ENCODE data around the gene ZNF80. TPM values are rescaled to one million over a fixed set of nuclear protein-coding genes. Genes with fewer than 3 reads are reported as not detected.

ZNF80 gene
- polyA plus RNA-seq, 3 donors, result not detected

DNA sequence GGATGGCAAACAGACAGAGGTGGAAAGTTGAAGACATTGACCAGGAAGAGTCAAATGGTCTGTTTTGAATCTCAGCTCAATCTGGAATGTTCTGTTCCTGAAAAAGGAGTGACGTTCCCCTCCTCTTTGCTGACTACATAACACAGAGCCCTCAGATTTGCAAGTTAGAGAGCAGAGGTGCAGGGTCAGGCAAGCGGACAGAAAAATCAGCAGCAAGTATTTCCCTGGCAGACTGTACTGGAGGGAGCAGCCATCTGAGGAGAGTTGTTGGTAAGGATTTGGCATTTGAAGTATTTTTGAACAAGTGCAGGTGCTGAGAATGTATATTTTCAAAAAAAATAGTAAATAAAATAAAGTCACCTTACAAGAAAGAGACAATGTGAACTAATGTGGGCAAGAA lies 17.6 kb downstream of the ZNF80 start:
- Histone ChIP-seq H4K20me1 (ENCODE audit: insufficient read depth, low read length) (no peaks in the 10 kb centered on the region), H3K4me2 (replicated peaks; ENCODE audit: extremely low read depth, low read length, poor library complexity, severe bottlenecking) (no peak overlapping the region), H3K27me3 (ENCODE audit: control insufficient read depth in 2 of 2, insufficient read depth in 2 of 2, low read length in 2 of 2) (peaks cover 0 to 3% of the 10 kb centered on the region in 2 donors), H3K27ac (ENCODE audit: low read depth in 1 of 2, low read length in 2 of 2) (no peak overlapping the region), H2AFZ (ENCODE audit: insufficient read depth, low read depth, low read length, poor library complexity, severe bottlenecking) (no peak overlapping the region), H3K79me2 (ENCODE audit: insufficient read depth, low read length) (no peaks in the 10 kb centered on the region), H3K36me3 (replicated peaks in 1 of 2; ENCODE audit: control insufficient read depth in 1 of 2, insufficient read depth in 2 of 2, low read length in 2 of 2) (no peaks in the 10 kb centered on the region), H3K4me1 (ENCODE audit: control insufficient read depth in 1 of 2, insufficient read depth in 2 of 2, low read length in 2 of 2) (no peaks in the 10 kb centered on the region), H3K9ac (ENCODE audit: insufficient read depth, low read length, poor library complexity, severe bottlenecking) (no peak overlapping the region), H3K9me3 (replicated peaks in 1 of 2; ENCODE audit: control insufficient read depth in 1 of 2, insufficient read depth in 1 of 2, low read length in 2 of 2) (peaks cover 0 to 3% of the 10 kb centered on the region in 2 donors), H3K4me3 (replicated peaks in 1 of 3; ENCODE audit: low read depth in 2 of 3, low read length in 3 of 3) (no peak overlapping the region)
- H3K36me3 Mint-ChIP-seq, result no peaks in the 10 kb centered on the region
- peaks cover 1 to 3% (median 2%) of the 10 kb centered on the region in 3 donors for H3K27me3 Mint-ChIP-seq (ENCODE audit: low read depth in 3 of 3)
- H3K4me3 Mint-ChIP-seq, result no peak overlapping the region
- peak overlapping the region in 1 of 7 donors; percentile 33 for H3K27ac Mint-ChIP-seq
- intact Hi-C loops (cut with micrococcal nuclease), result no loop called here
- WGBS (ENCODE audit: insufficient coverage), result 80% methylated on average over 1 of the region's 2 CpGs
- H3K9me3 Mint-ChIP-seq, result peaks cover 0 to 6% (median 3%) of the 10 kb centered on the region in 7 donors
- H3K4me1 Mint-ChIP-seq, result no peaks in the 10 kb centered on the region
- TF ChIP-seq CTCF (IDR thresholded peaks at IDR 0.05), result no peak
- no peak for DNase-seq

GRCh38 chr3:114218578-114219185 lies 18.7 kb downstream of the ZNF80 start:
- 94% methylated on average over 6 of the region's 12 CpGs for WGBS (ENCODE audit: insufficient coverage)
- peaks cover 1 to 3% (median 2%) of the 10 kb centered on the region in 3 donors for H3K27me3 Mint-ChIP-seq (ENCODE audit: low read depth in 3 of 3)
- intact Hi-C loops (cut with micrococcal nuclease), result no loop called here

More at GRCh38 chr3:114218578-114219185, 18.7 kb downstream of the ZNF80 start:
- Histone ChIP-seq H3K79me2 (ENCODE audit: insufficient read depth, low read length) (no peaks in the 10 kb centered on the region), H3K4me2 (replicated peaks; ENCODE audit: extremely low read depth, low read length, poor library complexity, severe bottlenecking) (no peak overlapping the region), H3K27me3 (ENCODE audit: control insufficient read depth in 2 of 2, insufficient read depth in 2 of 2, low read length in 2 of 2) (peaks cover 0 to 3% of the 10 kb centered on the region in 2 donors), H3K27ac (ENCODE audit: low read depth in 1 of 2, low read length in 2 of 2) (no peak overlapping the region), H4K20me1 (ENCODE audit: insufficient read depth, low read length) (no peaks in the 10 kb centered on the region), H2AFZ (ENCODE audit: insufficient read depth, low read depth, low read length, poor library complexity, severe bottlenecking) (no peak overlapping the region), H3K9me3 (replicated peaks in 1 of 2; ENCODE audit: control insufficient read depth in 1 of 2, insufficient read depth in 1 of 2, low read length in 2 of 2) (no peaks in the 10 kb centered on the region), H3K9ac (ENCODE audit: insufficient read depth, low read length, poor library complexity, severe bottlenecking) (no peak overlapping the region), H3K36me3 (replicated peaks in 1 of 2; ENCODE audit: control insufficient read depth in 1 of 2, insufficient read depth in 2 of 2, low read length in 2 of 2) (no peaks in the 10 kb centered on the region), H3K4me3 (replicated peaks in 1 of 3; ENCODE audit: low read depth in 2 of 3, low read length in 3 of 3) (no peak overlapping the region), H3K4me1 (ENCODE audit: control insufficient read depth in 1 of 2, insufficient read depth in 2 of 2, low read length in 2 of 2) (peaks cover 0 to 5% of the 10 kb centered on the region in 2 donors)
- TF ChIP-seq CTCF (IDR thresholded peaks at IDR 0.05), result no peak
- DNase-seq, result no peak
- no peaks in the 10 kb centered on the region for H3K4me1 Mint-ChIP-seq
- H3K27ac Mint-ChIP-seq, result no peak overlapping the region
- H3K4me3 Mint-ChIP-seq, result peak overlapping the region in 1 of 2 donors; percentile 18
- no peaks in the 10 kb centered on the region for H3K36me3 Mint-ChIP-seq
- peaks cover 0 to 1% (median 0%) of the 10 kb centered on the region in 7 donors for H3K9me3 Mint-ChIP-seq

Measured in CD14-positive monocyte (primary cell).